ENCODE measurements around the gene ADPRHL1. TPM values are rescaled to one million over a fixed set of nuclear protein-coding genes. Genes with fewer than 3 reads are reported as not detected.
"Not testable (repeated sequence)": the region's sequence is repeated elsewhere in the genome, so short reads cannot be mapped to it uniquely, and the experiment has no call there.

The ADPRHL1 gene
- total RNA-seq, 1 donor from 2014 or later: 2.7 TPM

GRCh38 chr13:113390874-113391497 lies 62.3 kb downstream of the ADPRHL1 start:
- H3K9me3 ChIP-seq: peaks cover 9% of the 10 kb centered on the region

GRCh38 chr13:113389586-113389985 lies 63.7 kb downstream of the ADPRHL1 start:
- peaks cover 10% of the 10 kb centered on the region for H3K4me1 ChIP-seq
- H3K4me3 ChIP-seq; intact Hi-C loops (cut with DNase I); ATAC-seq; H3K36me3 ChIP-seq; H3K9me3 ChIP-seq; H3K27me3 ChIP-seq (ENCODE audit: low read depth); H3K27ac ChIP-seq: not testable (repeated sequence)
- DNase-seq: peak; percentile 20

More at GRCh38 chr13:113390874-113391497, 62.3 kb downstream of the ADPRHL1 start:
- Histone ChIP-seq H3K36me3 (no peaks in the 10 kb centered on the region), H3K27me3 (ENCODE audit: low read depth) (no peaks in the 10 kb centered on the region), H3K4me1 (peaks cover 10% of the 10 kb centered on the region), H3K4me3 (no peak overlapping the region), H3K27ac (no peak overlapping the region)
- ATAC-seq (no peak), DNase-seq (peak; percentile 1)
- TF ChIP-seq CTCF (IDR thresholded peaks at IDR 0.05): no peak
- intact Hi-C loops (cut with DNase I): no loop called here

DNA sequence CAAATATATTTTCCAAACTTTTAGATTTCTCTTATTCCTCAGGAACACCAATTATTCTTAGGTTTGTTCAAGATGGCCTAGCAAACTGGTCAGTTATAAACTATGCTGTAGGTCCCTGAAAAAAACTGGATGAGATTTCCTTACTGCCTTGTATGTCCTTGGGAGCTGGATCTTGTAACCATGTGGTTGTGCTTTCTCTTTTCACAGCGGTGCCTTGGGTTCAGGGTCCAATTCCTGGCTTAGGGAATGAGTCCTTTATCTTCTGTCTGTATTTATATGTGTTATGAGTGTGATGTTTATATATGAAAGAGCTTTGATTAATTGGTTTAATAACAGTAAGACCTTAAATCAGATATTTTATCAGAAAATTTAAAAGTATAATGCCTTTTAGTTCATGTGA lies 65.9 kb downstream of the ADPRHL1 start:
- no peak for TF ChIP-seq CTCF (IDR thresholded peaks at IDR 0.05)
- Histone ChIP-seq H3K27ac (no peak overlapping the region), H3K4me1 (no peaks in the 10 kb centered on the region), H3K4me3 (no peak overlapping the region), H3K9me3 (peaks cover 9% of the 10 kb centered on the region), H3K27me3 (ENCODE audit: low read depth) (no peaks in the 10 kb centered on the region), H3K36me3 (no peaks in the 10 kb centered on the region)
- ATAC-seq (no peak), DNase-seq (no peak)
- intact Hi-C loops (cut with DNase I): no loop called here

- H3K4me3 ChIP-seq: no peak overlapping the region
- no peak overlapping the region for H3K27ac ChIP-seq
- no peak for TF ChIP-seq CTCF (IDR thresholded peaks at IDR 0.05)
- no peaks in the 10 kb centered on the region for H3K9me3 ChIP-seq
- no peaks in the 10 kb centered on the region for H3K4me1 ChIP-seq
- no peaks in the 10 kb centered on the region for H3K27me3 ChIP-seq (ENCODE audit: low read depth)
- ATAC-seq (no peak), DNase-seq (no peak)
- H3K36me3 ChIP-seq: no peaks in the 10 kb centered on the region
- intact Hi-C loops (cut with DNase I): no loop called here
Observed at GRCh38 chr13:113383089-113383488, 70.2 kb downstream of the ADPRHL1 start.

DNA sequence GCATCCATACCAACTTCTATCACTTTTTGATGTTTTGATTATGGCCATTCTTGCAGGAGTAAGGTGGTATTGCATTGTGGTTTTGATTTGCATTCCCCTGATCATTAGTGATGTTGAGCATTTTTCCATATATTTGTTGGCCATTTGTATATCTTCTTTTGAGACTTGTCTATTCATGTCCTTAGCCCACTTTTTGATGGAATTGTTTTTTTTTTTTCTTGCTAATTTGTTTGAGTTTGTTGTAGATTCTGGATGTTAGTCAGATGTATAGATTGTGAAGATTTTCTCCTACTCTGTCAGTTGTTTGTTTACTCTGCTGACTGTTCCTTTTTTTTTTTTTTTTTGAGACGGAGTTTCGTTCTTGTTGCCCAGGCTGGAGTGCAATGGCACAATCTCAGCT lies 70.7 kb downstream of the ADPRHL1 start:
- DNase-seq; H3K27me3 ChIP-seq (ENCODE audit: low read depth); H3K27ac ChIP-seq; H3K9me3 ChIP-seq; H3K4me1 ChIP-seq; H3K4me3 ChIP-seq; intact Hi-C loops (cut with DNase I); ATAC-seq; H3K36me3 ChIP-seq: not testable (repeated sequence)

DNA sequence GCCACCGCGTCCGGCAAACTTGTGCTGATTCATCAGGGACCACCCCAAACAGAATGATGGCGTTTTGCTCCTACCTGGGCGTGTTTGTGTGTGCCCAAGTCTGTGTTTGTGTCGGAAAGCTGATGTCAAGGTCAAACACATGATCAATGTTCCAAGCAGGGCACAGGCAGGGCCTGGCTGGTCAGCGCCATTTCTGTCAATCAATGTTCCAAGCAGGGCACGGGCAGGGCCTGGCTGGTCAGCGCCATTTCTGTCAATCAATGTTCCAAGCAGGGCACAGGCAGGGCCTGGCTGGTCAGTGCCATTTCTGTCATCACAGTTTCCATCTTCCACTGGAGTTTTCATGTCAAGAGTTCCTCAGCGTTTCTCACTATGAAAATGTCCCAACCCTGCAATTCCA lies 74.5 kb downstream of the ADPRHL1 start:
- no peak for ATAC-seq
- Histone ChIP-seq H3K4me3 (no peak overlapping the region), H3K27me3 (ENCODE audit: low read depth) (peaks cover 4% of the 10 kb centered on the region), H3K9me3 (no peaks in the 10 kb centered on the region), H3K4me1 (no peaks in the 10 kb centered on the region), H3K36me3 (no peaks in the 10 kb centered on the region), H3K27ac (no peak overlapping the region)
- TF ChIP-seq CTCF (IDR thresholded peaks at IDR 0.05): no peak
- peak; percentile 27 for DNase-seq
- intact Hi-C loops (cut with DNase I): no loop called here

All from lower lobe of right lung (tissue), 2 donors.